Activated CD8-positive, alpha-beta memory T cell treated with anti-CD3 and anti-CD28 coated beads for 24 hours (primary cell): ENCODE measurements around the gene GALNT7.

Experiments used
- DNase-seq: peaks from one replicate; pipeline ENCODE4 v3.0.0-alpha.2; 2020

GALNT7 gene

GRCh38 chr4:173365359-173365996 lies 196.9 kb downstream of the GALNT7 start:
- DNase-seq: no peak

- DNase-seq: no peak
Observed at GRCh38 chr4:173367285-173367684, 198.7 kb downstream of the GALNT7 start.

GRCh38 chr4:173367946-173368345 lies 199.3 kb downstream of the GALNT7 start:
- no peak for DNase-seq

GRCh38 chr4:173370130-173370476 lies 201.5 kb downstream of the GALNT7 start:
- DNase-seq: peak; percentile 87

- DNase-seq: peak; percentile 97
Observed at GRCh38 chr4:173370477-173371291, 202.1 kb downstream of the GALNT7 start, which contains the start of gene SAP30. TSS of gene SAP30 (plus strand) at chr4:173370954. CDS start at chr4:173371183, 229 bp downstream.

GRCh38 chr4:173371292-173372192 lies 202.9 kb downstream of the GALNT7 start:
- peak; percentile 77 for DNase-seq
